Left ventricle myocardium superior (tissue), 1 donor: ENCODE measurements around the gene ROBO1. TPM values are rescaled to one million over a fixed set of nuclear protein-coding genes. Genes with fewer than 3 reads are reported as not detected.

Experiments
- ATAC-seq: fragments of 200-7000 bp; cut with Tn5 transposase; one replicate; pipeline ENCODE4 v1.9.1; 2020; ENCODE audit warnings: mild to moderate bottlenecking, moderate library complexity
- DNase-seq: peaks from one replicate; pipeline ENCODE4 v3.0.0-alpha.2; 2020
- intact Hi-C: fragments of 100-400 bp; cut with micrococcal nuclease; formaldehyde crosslinking; loops from one replicate; pipeline ENCODE4 v1.11.0; 2022
- total RNA-seq: library from RNA; stranded (reverse); fragmentation: NEBNext Ultra II Directional; extraction: Animal tissue kit (Norgen Biotek cat#: 25700); gene quantifications from one replicate; pipeline ENCODE4 v1.2.1, GENCODE V29; 2021
- donor health status: DM: no; HTN: yes; CAD: no; lungs with severe emphysema.

Gene ROBO1
- total RNA-seq, 1 donor from 2014 or later = 6.0 TPM

- DNase-seq (no peak), ATAC-seq (no peak)
- intact Hi-C loops = no loop called here
Observed at GRCh38 chr3:79016587-79017376, 751.0 kb downstream of the ROBO1 start.

GRCh38 chr3:79015854-79016253 lies 751.9 kb downstream of the ROBO1 start:
- ATAC-seq = no peak
- intact Hi-C loops = no loop called here
- DNase-seq = no peak

- no peak for DNase-seq
- intact Hi-C loops = no loop called here
- no peak for ATAC-seq
Observed at GRCh38 chr3:79012946-79013362, 754.8 kb downstream of the ROBO1 start.

- intact Hi-C loops = no loop called here
- DNase-seq = no peak
- ATAC-seq = no peak
Observed at GRCh38 chr3:79012530-79012913, 755.3 kb downstream of the ROBO1 start.

DNA sequence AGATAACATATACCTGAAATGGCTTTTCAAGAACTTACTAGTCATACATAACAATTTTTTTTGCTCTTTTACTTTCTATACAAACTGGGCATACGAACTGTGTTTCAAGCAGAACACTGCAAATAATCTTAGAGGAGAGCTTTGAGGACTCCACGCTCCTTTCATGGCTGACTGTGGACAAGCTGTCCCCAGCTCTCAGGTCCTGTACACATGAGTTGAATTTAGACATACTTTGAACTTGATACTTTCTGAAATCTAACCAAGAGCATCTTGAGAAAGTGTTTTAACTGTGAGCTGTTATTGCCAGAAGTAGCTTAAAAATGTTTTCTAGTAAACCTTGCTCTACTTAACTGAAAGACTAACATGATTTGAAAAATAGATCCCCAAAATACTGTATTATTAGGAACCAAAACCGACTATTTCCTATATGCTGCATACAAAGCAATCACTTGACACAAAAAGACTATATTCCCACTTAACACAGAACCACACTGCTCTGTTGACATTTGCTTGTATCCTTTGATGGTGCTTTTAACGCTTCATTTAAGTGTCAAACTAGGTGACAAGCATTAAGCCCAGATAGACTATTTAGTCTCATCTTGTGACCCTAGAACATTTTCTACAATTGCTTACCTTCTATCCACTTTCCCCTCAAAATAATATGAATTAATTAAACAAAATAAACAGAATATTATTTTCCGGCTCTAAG lies 755.8 kb downstream of the ROBO1 start:
- intact Hi-C loops = no loop called here

DNA sequence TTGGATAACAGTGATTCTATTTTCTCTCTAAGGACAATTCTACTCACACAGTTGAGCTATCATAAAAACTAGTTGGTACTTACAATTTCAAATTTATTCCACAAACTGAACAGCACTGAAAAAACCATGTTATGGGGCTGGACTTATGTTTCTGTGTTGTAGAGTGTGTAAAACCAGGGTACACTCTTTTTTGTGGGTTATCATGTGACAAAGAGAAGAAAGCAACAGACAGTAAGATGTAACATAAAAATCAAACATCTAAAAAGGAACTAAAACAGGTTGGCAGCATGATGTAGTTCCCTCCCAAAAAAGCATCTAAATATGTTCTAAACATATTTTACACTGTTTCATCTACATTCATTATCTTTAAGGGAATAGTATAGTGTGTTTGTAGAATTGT lies 757.9 kb downstream of the ROBO1 start:
- ATAC-seq (no peak), DNase-seq (no peak)
- intact Hi-C loops = no loop called here

More for the DNA sequence above, 755.8 kb downstream of the ROBO1 start:
- DNase-seq = no peak
- ATAC-seq = no peak

DNA sequence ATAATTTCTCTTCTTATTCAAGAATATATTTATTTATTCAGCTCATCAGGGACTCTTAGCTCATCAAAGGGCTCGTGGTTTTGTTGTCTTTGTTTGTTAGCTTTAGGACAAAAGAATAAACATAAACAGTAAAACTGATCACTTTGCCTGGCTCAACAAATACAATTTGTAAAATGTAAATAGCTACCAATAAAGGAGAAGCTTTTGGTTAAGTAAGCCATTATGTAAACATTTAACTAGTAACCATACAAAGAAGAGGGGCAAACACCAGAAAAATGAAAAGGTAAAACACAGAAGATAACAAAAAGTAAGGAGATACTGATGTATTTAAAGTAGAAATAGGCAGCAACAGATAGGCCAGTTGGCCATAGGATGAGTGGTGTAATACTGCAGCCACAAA lies 761.7 kb downstream of the ROBO1 start:
- no peak for ATAC-seq
- intact Hi-C loops = no loop called here

GRCh38 chr3:79005084-79005483 lies 762.7 kb downstream of the ROBO1 start:
- intact Hi-C loops = no loop called here
- no peak for ATAC-seq
- DNase-seq = no peak

More for the DNA sequence above, 761.7 kb downstream of the ROBO1 start:
- DNase-seq = no peak

GRCh38 chr3:79003994-79004393 lies 763.8 kb downstream of the ROBO1 start:
- DNase-seq = no peak
- no peak for ATAC-seq
- intact Hi-C loops = no loop called here

DNA sequence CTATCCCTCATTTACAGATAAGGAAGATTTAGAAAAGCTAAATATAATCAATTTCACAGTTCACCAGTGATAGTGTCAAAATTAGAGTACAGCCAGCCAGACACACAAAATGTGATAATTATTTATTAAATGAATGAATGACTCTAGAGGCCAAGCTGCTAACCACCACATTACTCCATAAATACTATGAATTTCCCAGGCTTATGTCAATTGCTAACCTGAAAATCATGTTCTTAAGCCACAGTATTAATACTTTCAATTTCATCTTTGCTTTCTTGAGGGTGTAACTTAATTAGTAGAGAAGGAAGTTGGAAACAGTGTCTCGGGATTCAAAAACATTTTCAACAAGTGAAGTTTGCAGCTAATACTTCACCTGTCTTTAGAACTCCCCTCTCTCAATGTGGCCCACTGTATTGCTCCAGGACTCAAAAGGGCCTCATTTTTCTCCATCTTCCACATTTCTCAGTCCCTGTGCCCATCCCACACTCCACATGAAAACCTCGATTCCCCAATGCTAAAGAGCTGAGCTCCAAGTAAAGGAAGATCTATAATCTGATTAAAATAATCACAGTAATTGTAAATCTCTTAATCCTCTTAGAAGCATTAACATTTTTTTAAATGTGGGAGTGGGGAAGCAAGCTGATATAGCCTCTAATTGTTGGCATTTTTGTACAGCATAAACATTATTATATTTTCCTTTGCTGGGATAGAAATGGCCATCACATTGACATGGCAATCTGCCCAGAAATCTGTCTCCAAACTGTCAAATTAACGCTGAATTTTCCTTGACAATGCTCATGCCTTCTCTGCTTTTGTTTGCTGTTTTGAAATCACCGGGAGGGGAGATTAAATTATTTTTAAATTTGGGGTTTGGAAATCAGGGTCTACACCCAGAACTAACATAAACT lies 765.1 kb downstream of the ROBO1 start:
- ATAC-seq (no peak), DNase-seq (no peak)
- intact Hi-C loops = no loop called here

- intact Hi-C loops = no loop called here
- DNase-seq (no peak), ATAC-seq (no peak)
Observed at GRCh38 chr3:79001255-79001654, 766.5 kb downstream of the ROBO1 start.

- ATAC-seq (no peak), DNase-seq (no peak)
- intact Hi-C loops = no loop called here
Observed at GRCh38 chr3:78999139-78999538, 768.7 kb downstream of the ROBO1 start.

- no peak for ATAC-seq
- intact Hi-C loops = no loop called here
- no peak for DNase-seq
Observed at GRCh38 chr3:78995087-78995486, 772.7 kb downstream of the ROBO1 start.

- ATAC-seq (no peak), DNase-seq (no peak)
- intact Hi-C loops = no loop called here
Observed at GRCh38 chr3:78994174-78995027, 773.4 kb downstream of the ROBO1 start.

- no peak for ATAC-seq
- no peak for DNase-seq
- intact Hi-C loops = no loop called here
Observed at GRCh38 chr3:78993375-78993774, 774.4 kb downstream of the ROBO1 start.

DNA sequence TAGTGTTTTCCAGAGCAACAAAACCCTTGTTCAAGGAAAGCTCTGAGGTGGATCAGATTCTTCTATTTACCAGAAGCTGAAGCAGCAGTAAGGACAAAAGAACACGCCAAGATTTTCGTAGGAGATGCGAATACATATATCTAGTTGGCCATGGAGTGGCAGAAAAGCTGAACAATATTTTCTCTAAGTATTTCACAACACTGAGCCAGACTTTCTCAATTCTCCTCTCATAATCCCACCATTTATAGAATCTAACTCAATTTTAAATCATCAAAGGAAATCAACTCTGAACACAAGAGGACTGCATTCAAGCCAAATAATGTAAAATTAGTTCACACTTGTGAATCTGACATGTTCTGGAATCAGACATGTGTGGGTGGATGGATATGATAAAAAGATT lies 775.0 kb downstream of the ROBO1 start:
- no peak for ATAC-seq
- intact Hi-C loops = no loop called here
- no peak for DNase-seq

- intact Hi-C loops = no loop called here
- DNase-seq = no peak
- ATAC-seq = no peak
Observed at GRCh38 chr3:78992400-78992799, 775.4 kb downstream of the ROBO1 start.

GRCh38 chr3:78991656-78992055 lies 776.1 kb downstream of the ROBO1 start:
- ATAC-seq = no peak
- intact Hi-C loops = no loop called here
- no peak for DNase-seq

DNA sequence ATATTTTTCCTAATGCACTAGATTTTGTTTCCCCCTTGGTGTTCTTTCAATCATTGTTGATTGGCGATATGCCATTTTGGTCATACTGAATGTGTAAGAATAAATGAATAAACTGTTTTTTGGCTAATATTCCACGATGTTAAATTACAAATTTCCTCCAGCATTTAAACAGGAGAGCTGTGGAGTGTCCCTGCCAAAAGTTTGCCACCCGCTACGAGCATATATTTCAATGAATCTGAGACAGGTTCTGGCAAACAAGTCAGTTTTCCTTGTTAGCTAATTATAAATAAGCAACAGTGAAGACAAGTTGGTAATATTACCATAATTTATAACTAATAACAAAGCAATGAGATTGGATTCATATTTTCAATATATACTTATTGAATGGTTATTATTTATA lies 777.6 kb downstream of the ROBO1 start:
- ATAC-seq (no peak), DNase-seq (no peak)
- intact Hi-C loops = no loop called here
